ENCODE measurements around the gene PTGIR.

DNA sequence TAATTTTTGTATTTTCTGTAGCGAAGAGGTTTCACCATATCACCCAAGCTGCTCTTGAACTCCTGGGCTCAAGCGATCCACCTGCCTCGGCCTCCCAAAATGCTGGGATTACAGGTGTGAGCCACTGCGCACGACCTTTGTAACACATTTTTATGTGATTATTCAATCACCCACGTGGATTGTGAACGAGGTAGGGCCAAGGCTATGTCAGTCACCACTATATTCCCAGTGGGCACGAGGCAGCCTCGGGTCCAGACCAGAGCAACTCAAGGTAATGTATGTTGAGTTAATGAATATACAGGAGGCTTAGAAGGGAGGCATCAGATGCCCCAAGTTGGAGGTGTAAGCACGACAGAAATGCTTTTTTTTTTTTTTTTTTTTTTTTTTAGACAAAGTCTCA lies 8.9 kb downstream of the PTGIR start:
- TF ChIP-seq, protein P1, sequence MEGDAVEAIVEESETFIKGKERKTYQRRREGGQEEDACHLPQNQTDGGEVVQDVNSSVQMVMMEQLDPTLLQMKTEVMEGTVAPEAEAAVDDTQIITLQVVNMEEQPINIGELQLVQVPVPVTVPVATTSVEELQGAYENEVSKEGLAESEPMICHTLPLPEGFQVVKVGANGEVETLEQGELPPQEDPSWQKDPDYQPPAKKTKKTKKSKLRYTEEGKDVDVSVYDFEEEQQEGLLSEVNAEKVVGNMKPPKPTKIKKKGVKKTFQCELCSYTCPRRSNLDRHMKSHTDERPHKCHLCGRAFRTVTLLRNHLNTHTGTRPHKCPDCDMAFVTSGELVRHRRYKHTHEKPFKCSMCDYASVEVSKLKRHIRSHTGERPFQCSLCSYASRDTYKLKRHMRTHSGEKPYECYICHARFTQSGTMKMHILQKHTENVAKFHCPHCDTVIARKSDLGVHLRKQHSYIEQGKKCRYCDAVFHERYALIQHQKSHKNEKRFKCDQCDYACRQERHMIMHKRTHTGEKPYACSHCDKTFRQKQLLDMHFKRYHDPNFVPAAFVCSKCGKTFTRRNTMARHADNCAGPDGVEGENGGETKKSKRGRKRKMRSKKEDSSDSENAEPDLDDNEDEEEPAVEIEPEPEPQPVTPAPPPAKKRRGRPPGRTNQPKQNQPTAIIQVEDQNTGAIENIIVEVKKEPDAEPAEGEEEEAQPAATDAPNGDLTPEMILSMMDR (conservative IDR thresholded peaks at IDR 0.05; ENCODE audit: low read length) = no peak
- TF ChIP-seq EZH2phosphoT487 (IDR thresholded peaks at IDR 0.05; ENCODE audit: borderline replicate concordance) = no peak
